Fibroblast of the aortic adventitia (primary cell): ENCODE results near the gene NECAB2. TPM values are rescaled to one million over a fixed set of nuclear protein-coding genes. Genes with fewer than 3 reads are reported as not detected.

Experiments used
- DNase-seq: peaks from one replicate; pipeline ENCODE4 v3.0.0-alpha.2; 2010; ENCODE audit warnings: low read depth
- H3K4me3 ChIP-seq: 2 replicates; pipeline ENCODE4 v1.5.1; 2011; ENCODE audit warnings: low read depth, mild to moderate bottlenecking, control low read depth, low read length, moderate library complexity
- CTCF ChIP-seq: IDR thresholded peaks from 2 replicates; pipeline ENCODE4 v1.5.1; 2011; ENCODE audit warnings: mild to moderate bottlenecking, low read length, control low read depth, inconsistent platforms; ENCODE audit not compliant: insufficient read depth
- total RNA-seq: library from RNA; depleted of rRNA; stranded (reverse); fragments of >200 nt; gene quantifications from 2 replicates; pipeline ENCODE4 v1.2.3, GENCODE V29; 2012; ENCODE audit warnings: low replicate concordance

Gene NECAB2
- total RNA-seq, 1 donor: 0.18 TPM

DNA sequence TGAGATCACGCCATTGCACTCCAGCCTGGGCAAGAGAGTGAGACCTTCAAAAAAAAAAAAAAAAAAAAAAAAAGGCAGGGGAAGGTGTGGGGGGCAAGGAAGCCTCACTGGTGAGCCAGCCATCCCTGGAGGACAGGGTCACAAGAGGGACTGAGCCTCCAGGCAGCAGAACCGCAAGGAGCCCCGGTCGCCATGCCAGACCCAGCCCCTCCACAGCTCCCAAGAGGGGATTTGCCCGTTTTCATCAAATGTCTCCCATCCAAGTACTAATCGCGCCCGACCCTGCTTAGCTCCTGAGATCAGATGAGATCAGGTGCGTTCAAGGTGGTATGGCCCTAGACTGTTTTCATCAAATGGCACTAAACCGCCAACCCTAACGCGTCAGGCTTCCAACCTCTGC lies 71.7 kb downstream of the NECAB2 start:
- no peak for DNase-seq
- TF ChIP-seq CTCF: no peak
- H3K4me3 ChIP-seq: no peak overlapping the region

DNA sequence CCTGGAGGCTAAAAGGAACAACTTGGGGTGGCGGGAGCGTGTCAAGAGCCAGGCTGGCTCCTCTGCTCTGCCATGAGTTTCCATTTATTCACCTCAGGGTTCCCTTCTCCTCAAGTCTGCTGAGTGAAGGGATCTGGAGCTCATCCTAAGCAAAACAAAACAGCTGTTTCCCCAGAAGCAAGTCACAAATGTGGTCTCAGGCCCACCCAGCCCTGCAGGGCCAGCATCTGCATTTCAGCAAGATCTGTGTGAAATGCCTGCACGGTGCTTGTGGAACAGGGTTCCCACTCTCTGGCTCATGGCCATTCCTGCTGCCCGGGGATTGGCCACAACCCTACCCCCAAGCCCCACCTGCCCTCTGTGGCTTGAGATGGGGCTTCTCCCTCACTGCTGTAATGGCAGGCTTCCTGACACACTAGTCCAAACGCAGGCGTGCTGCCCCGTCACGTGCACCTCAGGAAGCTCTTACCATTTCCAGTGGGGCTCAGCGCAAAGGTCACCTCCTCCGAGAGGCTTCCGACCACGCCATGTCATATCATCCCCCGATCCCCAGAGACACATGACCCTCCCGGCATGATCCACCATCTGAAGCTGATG lies 72.3 kb downstream of the NECAB2 start:
- TF ChIP-seq CTCF: no peak
- no peak for DNase-seq
- no peak overlapping the region for H3K4me3 ChIP-seq

- DNase-seq: no peak
- H3K4me3 ChIP-seq: no peak overlapping the region
- TF ChIP-seq CTCF: no peak
These were observed 73.1 kb downstream of the NECAB2 start for GRCh38 chr16:84040823-84041820.

- no peak for DNase-seq
These were observed 73.8 kb downstream of the NECAB2 start for GRCh38 chr16:84041881-84042280.

GRCh38 chr16:84042308-84042878 lies 74.3 kb downstream of the NECAB2 start, which contains the start of gene SLC38A8:
SLC38A8 (minus strand) TSS chr16:84042795; CDS start chr16:84042157, 638 bp downstream.
- no peak for DNase-seq
- H3K4me3 ChIP-seq: no peak within 1 kb of the TSS
- no peak for TF ChIP-seq CTCF

More at GRCh38 chr16:84041881-84042280, 73.8 kb downstream of the NECAB2 start:
- H3K4me3 ChIP-seq: no peak overlapping the region
- TF ChIP-seq CTCF: no peak

DNA sequence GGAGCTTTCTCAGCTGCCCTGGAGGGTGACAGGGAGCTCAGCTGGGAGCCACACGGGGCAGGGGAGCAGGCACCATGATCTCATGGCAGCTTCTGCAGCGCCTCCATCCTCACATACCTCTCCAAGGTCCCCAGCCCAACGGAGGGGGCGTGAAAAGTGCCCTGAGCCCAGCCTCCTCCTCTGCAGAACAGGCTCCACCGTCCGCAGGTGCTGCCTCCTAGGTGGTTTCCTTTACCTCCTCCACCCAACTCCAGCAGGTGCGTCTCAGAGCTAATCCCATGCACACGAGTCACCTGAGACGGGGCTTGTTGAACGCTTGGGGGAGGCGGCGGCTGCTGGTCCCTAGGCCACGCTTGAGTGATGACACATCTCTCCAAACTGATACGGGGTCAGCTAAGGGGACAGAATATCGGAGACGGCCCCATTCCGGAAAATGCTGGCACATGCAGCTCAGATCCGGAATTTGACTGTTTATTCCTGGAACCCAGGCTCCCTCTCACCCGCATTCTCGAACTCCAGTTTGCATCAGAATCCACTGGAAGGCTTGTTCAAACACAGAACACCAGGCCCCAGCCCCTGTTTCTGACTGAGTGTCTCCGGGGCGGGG lies 74.9 kb downstream of the NECAB2 start:
- no peak for TF ChIP-seq CTCF
- DNase-seq: no peak

More for the DNA sequence above, 74.9 kb downstream of the NECAB2 start:
- H3K4me3 ChIP-seq: no peak overlapping the region
